Heart right ventricle (tissue), 16 donors: ENCODE data around the gene DDIAS. TPM values are rescaled to one million over a fixed set of nuclear protein-coding genes. Genes with fewer than 3 reads are reported as not detected.

Experiments used
- ATAC-seq, 8 donors: fragments of 200-7000 bp; cut with Tn5 transposase; one replicate each; pipeline ENCODE4 v1.9.1; 2020; ENCODE audit warnings: mild to moderate bottlenecking in 8 of 8, moderate library complexity in 8 of 8, moderate number of reproducible peaks in 1 of 8
- DNase-seq, 2 donors: peaks; one replicate each; pipeline ENCODE4 v3.0.0-alpha.2; 2020
- H3K27ac ChIP-seq, 10 donors: fragments of 200-600 bp; sonication (generic) in 2 of 10; one replicate each; pipeline versions ENCODE4 v1.5.0 to v1.8.0; 2020 to 2022; ENCODE audit warnings: mild to moderate bottlenecking in 3 of 10
- H3K27me3 ChIP-seq, 7 donors: fragments of 200-600 bp; one replicate each; pipeline ENCODE4 v1.8.0; 2021 to 2022; ENCODE audit warnings: mild to moderate bottlenecking in 2 of 7
- H3K36me3 ChIP-seq, 9 donors: fragments of 200-600 bp; sonication (generic) in 1 of 9; one replicate each; pipeline versions ENCODE4 v1.5.0 to v1.8.0; 2020 to 2022; ENCODE audit warnings: mild to moderate bottlenecking in 2 of 9
- H3K4me1 ChIP-seq, 9 donors: fragments of 200-600 bp; sonication (generic) in 1 of 9; one replicate each; pipeline versions ENCODE4 v1.5.0 to v1.8.0; 2020 to 2022; ENCODE audit warnings: mild to moderate bottlenecking in 4 of 9
- H3K4me3 ChIP-seq, 10 donors: fragments of 200-600 bp; sonication (generic) in 2 of 10; one replicate each; pipeline versions ENCODE4 v1.5.0 to v1.8.0; 2020 to 2022; ENCODE audit warnings: mild to moderate bottlenecking in 7 of 10, moderate library complexity in 2 of 10
- H3K9me3 ChIP-seq, 11 donors: fragments of 200-600 bp in 10 of 11; sonication (generic) in 2 of 11; one replicate each; pipeline versions ENCODE4 v1.5.0 to v1.8.0; 2013 to 2022; ENCODE audit warnings: mild to moderate bottlenecking in 2 of 11, control low read depth in 1 of 11, moderate library complexity in 1 of 11
- CTCF ChIP-seq, 9 donors: fragments of 200-600 bp; sonication (generic) in 2 of 9; IDR thresholded peaks; one replicate each; pipeline versions ENCODE4 v1.5.0 to v1.8.0; 2021 to 2022; ENCODE audit warnings: antibody characterized with exemption in 9 of 9, mild to moderate bottlenecking in 5 of 9, moderate library complexity in 1 of 9
- WGBS, 2 donors: extraction: QIAGEN DNeasy Blood & Tissue Kit; methylation state at CpG; one replicate each; pipeline ENCODE4 v1.1.7; 2013; ENCODE audit warnings: inconsistent platforms in 1 of 2; 5-methylcytosine and 5-hydroxymethylcytosine counted together
- intact Hi-C, 10 donors: fragments of 100-400 bp; cut with DNase I; formaldehyde crosslinking; loops; one replicate each; pipeline versions ENCODE4 v1.11.1 to v1.14.2; 2022
- polyA plus RNA-seq, 2 donors: library from polyadenylated mRNA; stranded (reverse); fragments of 200-250 nt; gene quantifications; one replicate each; pipeline ENCODE4 v1.2.3, GENCODE V29; 2013
- total RNA-seq, 10 donors: library from RNA; stranded (reverse); fragmentation: NEBNext Ultra II Directional in 3 of 10; extraction: Animal tissue kit (Norgen Biotek cat#: 25700) in 3 of 10; gene quantifications; one replicate each; pipeline versions ENCODE4 v1.2.1 to v1.2.4, GENCODE V29; 2021 to 2023
- donor health status: Arrhythmogenic right ventricular cardiomyopathy.
- donor health status: ischemic (EF 13 %, LVEDD 7.1; RV severe dilation, severe dysfunction).
- donor health status: healthy with polysubstance abuse.
- donor health status: DM: no; HTN: yes; CAD: no.
- donor health status: DM: no; HTN: no; CAD: no.
- donor health status: ischemic (EF 25% LVEDD 6.9; RV normal size, moderate dysfunction).
- donor health status: ischemic (EF 25% LVEDD 5.7; RV mildly dilated, moderate dysfunction).
- donor health status: healthy.
- donor health status: DM: yes; HTN: yes; CAD: no.
- donor health status: Ischemic cardiomyopathy.
- donor health status: ischemic (EF 35%, LVEDD 5.7; RV mildly dilated, moderate dysfunction).
- donor health status: nonischemic (EF 11% LVEDD 7.7; RV severe dilation, severe dysfunction).
- donor health status: DM: yes; HTN: yes; CAD: no.
- donor health status: PGD.
- donor health status: ischemic (EF 29% LVEDD 5.4; RV normal size, mild dysfunction).
- donor health status: nonischemic (EF 23%, LVEDD 6.1; RV moderate dilation, normal function).

Gene DDIAS
- total and polyA plus RNA-seq, 12 donors = 0.13 to 2.4 (median 0.46) TPM

DNA sequence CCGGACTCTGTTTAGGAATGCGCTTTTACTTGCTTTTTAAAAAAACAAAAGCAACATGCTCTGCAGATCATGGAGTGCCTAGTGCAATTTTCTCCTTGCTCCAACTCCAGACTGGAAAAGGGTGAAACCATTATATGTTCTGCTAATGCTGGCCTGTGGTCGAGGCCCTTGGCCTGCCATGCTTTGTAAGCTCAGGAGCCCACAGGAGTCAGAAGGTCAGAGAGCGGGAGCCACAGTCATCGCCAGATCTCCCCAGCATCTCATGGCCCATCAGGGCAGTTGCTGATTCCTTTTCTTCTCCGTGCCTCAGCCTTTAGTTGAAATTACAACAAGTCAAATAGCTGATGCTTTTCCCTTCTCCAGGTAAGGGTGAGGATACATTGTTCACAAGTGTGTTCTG is 80.3 kb downstream of the DDIAS start:
- H3K4me3 ChIP-seq = no peak overlapping the region
- H3K9me3 ChIP-seq = no peaks in the 10 kb centered on the region
- no peak for DNase-seq
- no peaks in the 10 kb centered on the region for H3K27me3 ChIP-seq
- intact Hi-C loops = loop anchor here in 3 of 10 donors (10.0 kb wide), 3 partner anchors 53 to 183 kb away; partner anchors contain the start of genes DDIAS (in 1 of the 3) and PRCP (in 1 of the 3)
- H3K36me3 ChIP-seq = peaks cover 0 to 62% (median 22%) of the 10 kb centered on the region in 9 donors
- no peak for ATAC-seq
- H3K27ac ChIP-seq = no peak overlapping the region
- no peak for TF ChIP-seq CTCF (IDR thresholded peaks at IDR 0.05)
- 95 to 97% methylated on average over 6 of the region's 6 CpGs for WGBS, 2 donors
- H3K4me1 ChIP-seq = peaks cover 0 to 29% (median 14%) of the 10 kb centered on the region in 9 donors

Other genes with a start within 250 kb of the DDIAS start
- gene FAM181B, start 167.9 kb upstream of the DDIAS start, total RNA-seq = under 1 TPM in 7 of 10 donors, not detected in 3; 0.06 to 0.60 (median 0.15) TPM
- gene FAM181B, start 167.9 kb upstream of the DDIAS start, polyA plus RNA-seq = under 1 TPM; 0.06 to 0.29 TPM
- gene PRCP, start 1.3 kb upstream of the DDIAS start, total RNA-seq = 10 to 100 TPM; 28.8 to 89.8 (median 41.4) TPM
- 10 to 100 TPM; 18.0 to 42.0 TPM for gene PRCP, start 1.3 kb upstream of the DDIAS start, polyA plus RNA-seq
- 10 to 100 TPM; 20.2 to 29.4 (median 22.0) TPM for gene RAB30, start 170.2 kb downstream of the DDIAS start, total RNA-seq
- 1 to 10 TPM; 2.5 to 5.3 TPM for gene RAB30, start 170.2 kb downstream of the DDIAS start, polyA plus RNA-seq